ENCODE results near the gene CD47.
A peak's percentile ranks its signal among the peaks of the same experiment; 100 is the strongest.

CD47 gene

GRCh38 chr3:108117241-108117775 is 26.5 kb upstream of the CD47 start:
- no peak for TF ChIP-seq CTCF (IDR thresholded peaks at IDR 0.05; ENCODE audit: low read depth, low read length)

GRCh38 chr3:108114423-108115065 is 23.7 kb upstream of the CD47 start:
- no peak overlapping the region for H3K4me3 ChIP-seq (replicated peaks in 1 of 2; ENCODE audit: low read depth in 2 of 2, low read length in 2 of 2)
- DNase-seq (ENCODE audit: low read depth in 2 of 2): no peak
- no peak for TF ChIP-seq CTCF (IDR thresholded peaks at IDR 0.05; ENCODE audit: low read depth, low read length)

More at GRCh38 chr3:108117241-108117775, 26.5 kb upstream of the CD47 start:
- no peak overlapping the region for H3K4me3 ChIP-seq (replicated peaks in 1 of 2; ENCODE audit: low read depth in 2 of 2, low read length in 2 of 2)
- DNase-seq (ENCODE audit: low read depth in 2 of 2): no peak

- no peak for DNase-seq (ENCODE audit: low read depth in 2 of 2)
- no peak overlapping the region for H3K4me3 ChIP-seq (replicated peaks in 1 of 2; ENCODE audit: low read depth in 2 of 2, low read length in 2 of 2)
- no peak for TF ChIP-seq CTCF (IDR thresholded peaks at IDR 0.05; ENCODE audit: low read depth, low read length)
These were observed 23.1 kb upstream of the CD47 start for GRCh38 chr3:108113975-108114374.

GRCh38 chr3:108110934-108111333 is 20.1 kb upstream of the CD47 start:
- no peak overlapping the region for H3K4me3 ChIP-seq (replicated peaks in 1 of 2; ENCODE audit: low read depth in 2 of 2, low read length in 2 of 2)
- DNase-seq (ENCODE audit: low read depth in 2 of 2): no peak
- no peak for TF ChIP-seq CTCF (IDR thresholded peaks at IDR 0.05; ENCODE audit: low read depth, low read length)

- DNase-seq (ENCODE audit: low read depth in 2 of 2): no peak
- H3K4me3 ChIP-seq (replicated peaks in 1 of 2; ENCODE audit: low read depth in 2 of 2, low read length in 2 of 2): no peak overlapping the region
- TF ChIP-seq CTCF (IDR thresholded peaks at IDR 0.05; ENCODE audit: low read depth, low read length): no peak
These were observed 17.6 kb upstream of the CD47 start for GRCh38 chr3:108108416-108108815.

GRCh38 chr3:108106449-108106848 is 15.6 kb upstream of the CD47 start:
- no peak for DNase-seq (ENCODE audit: low read depth in 2 of 2)
- H3K4me3 ChIP-seq (replicated peaks in 1 of 2; ENCODE audit: low read depth in 2 of 2, low read length in 2 of 2): no peak overlapping the region
- TF ChIP-seq CTCF (IDR thresholded peaks at IDR 0.05; ENCODE audit: low read depth, low read length): no peak

- peak in 1 of 2 donors; percentile 62 for DNase-seq (ENCODE audit: low read depth in 2 of 2)
- H3K4me3 ChIP-seq (replicated peaks in 1 of 2; ENCODE audit: low read depth in 2 of 2, low read length in 2 of 2): no peak overlapping the region
- no peak for TF ChIP-seq CTCF (IDR thresholded peaks at IDR 0.05; ENCODE audit: low read depth, low read length)
These were observed 15.2 kb upstream of the CD47 start for GRCh38 chr3:108106031-108106430.

Data from cardiac fibroblast (primary cell).